Suppressor macrophage treated with lipopolysaccharide for 1 hour (primary cell): ENCODE results near the gene CD68.
A peak's percentile ranks its signal among the peaks of the same experiment; 100 is the strongest.
"Not testable (repeated sequence)": the region's sequence is repeated elsewhere in the genome, so short reads cannot be mapped to it uniquely, and the experiment has no call there.

Experiments
- DNase-seq, 3 donors: peaks; one replicate each; pipeline ENCODE4 v3.0.0-alpha.2; 2020 to 2022

Gene CD68

DNA sequence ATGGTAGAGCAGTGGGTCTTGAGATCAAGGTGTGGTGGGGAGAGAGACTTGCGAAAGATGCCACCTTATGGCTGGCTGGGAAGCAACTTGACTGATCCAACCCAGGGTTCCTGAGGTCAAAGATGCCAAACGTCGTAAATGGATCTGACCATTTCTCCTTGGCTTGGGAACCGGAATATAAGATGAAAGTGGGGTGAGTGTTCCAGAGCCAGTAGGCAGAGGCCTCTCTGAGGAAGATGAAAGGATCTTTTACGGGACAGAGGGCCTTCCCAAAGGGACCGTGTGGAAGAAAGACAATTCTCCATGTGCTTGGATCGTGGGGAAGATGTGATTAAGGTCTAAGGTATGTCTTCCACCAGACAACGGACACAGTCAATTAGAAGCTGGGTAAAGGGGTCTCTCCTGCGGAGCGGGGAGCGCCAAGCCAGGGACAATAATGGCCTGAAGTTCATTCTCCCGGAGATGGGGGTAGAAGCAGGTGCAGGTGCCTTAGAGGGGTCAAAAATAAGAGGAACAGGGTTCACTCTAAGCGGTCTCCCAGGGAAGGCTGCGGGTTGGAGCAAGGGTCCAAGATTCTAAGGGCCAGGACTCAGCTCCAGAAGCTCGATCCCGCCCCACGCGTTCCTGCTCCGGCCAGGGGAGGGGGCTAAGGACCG is 34.5 kb downstream of the CD68 start:
- DNase-seq: peak in 1 of 3 donors; percentile 11

DNA sequence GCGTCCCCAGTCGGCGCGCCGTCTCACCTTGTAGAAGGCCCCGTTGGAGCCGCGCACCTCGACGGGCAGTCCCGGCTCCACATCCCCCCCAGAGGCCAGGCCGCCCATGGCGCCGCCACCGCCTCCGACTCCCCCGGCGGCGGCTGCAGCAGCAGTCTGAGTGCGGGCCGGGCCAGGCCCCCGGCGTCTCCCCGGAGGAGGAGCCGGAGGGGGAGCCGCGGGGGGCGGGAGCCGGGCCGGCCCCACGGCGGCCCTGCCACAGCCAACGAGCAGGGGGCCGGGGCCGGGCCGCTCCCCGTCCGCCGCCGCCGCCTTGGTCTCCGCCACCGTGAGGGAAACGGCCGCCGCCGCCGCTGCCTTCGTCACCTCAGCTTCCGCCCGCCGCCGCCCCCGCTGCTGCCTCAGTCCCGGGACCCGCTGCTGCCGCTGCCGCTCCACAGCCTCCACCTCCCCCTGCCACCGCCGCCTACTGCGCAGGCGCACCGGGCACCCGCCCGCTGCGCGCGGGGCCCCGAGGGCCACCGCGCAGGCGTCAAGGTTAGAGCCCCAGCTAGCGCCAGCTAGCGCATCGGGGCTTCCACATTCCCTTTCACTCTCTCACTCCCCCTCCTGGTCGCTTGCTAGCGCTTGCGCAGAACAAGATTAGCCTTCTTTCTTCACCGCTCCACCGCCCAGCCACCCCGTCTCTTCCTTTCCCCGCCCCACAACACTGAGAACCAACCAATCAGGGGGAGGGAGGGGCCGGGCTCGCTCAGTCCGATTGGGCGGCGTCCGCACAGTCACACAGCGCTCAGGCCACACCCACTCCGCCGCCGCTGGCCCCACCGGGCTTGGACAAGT is 35.2 kb downstream of the CD68 start, which contains the start of gene FXR2:
FXR2 (minus strand) TSS at position 473 of the 840 bp plus-strand sequence; CDS start at position 108, 365 bp downstream.
- peak; percentile 99 for DNase-seq

DNA sequence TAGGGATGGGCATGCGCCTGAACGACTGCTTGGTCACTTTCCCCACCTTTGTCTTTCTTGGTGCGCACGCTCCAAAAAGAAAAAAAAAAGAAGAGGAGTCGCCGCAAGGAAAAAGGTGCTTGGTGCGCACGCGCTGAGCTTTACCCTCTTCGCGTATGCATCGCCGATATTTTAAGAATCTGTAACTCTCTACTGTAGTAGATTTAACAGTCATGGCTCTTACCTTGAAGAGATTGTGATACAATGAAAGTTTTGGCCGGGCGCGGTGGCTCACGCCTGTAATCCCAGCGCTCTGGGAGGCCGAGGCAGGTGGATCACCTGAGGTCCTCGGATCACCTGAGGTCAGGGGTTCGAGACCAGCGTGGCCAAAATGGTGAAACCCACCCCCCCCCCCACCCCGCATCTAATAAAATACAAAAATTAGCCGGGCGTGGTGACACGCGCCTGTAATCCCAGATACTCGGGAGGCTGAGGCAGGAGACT is 35.9 kb downstream of the CD68 start:
- no peak for DNase-seq

DNA sequence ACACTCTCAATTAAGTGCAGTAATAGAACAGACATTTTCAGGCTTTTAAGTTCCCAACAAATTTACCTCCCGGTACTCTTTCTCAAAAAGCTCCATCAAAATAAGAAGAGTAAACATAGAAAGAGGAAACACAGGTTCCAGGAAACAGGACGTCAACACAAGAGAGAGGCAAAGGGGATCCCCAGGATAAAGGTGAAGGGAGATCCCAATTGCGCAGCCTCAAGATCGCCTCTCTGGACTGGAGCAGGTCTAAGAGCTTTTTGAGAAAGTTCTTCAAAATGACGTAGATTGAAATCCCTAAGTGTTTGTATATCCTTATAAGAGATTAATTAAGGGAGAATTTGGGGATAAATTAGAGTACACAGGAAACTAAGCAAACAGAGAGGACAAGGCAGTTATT is 39.2 kb downstream of the CD68 start:
- DNase-seq: no peak

DNA sequence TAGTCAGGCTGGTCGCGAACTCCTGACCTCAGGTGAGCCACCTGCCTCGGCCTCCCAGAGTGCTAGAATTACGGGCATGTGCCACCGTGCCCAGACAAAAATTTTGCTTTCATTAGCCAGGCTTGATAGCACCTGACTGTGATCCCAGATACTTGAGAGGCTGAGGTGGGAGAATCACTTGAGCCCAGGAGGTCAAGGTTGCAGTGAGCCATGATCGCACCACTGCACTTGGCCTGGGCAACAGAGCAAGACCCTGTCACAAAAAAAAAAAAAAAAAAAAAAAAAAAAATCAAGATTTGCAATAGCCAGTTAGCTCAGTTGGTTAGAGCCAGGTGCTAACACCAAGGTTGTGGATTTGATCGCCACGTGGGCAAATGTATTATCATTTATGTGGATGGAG is 41.4 kb downstream of the CD68 start:
- no peak for DNase-seq

DNA sequence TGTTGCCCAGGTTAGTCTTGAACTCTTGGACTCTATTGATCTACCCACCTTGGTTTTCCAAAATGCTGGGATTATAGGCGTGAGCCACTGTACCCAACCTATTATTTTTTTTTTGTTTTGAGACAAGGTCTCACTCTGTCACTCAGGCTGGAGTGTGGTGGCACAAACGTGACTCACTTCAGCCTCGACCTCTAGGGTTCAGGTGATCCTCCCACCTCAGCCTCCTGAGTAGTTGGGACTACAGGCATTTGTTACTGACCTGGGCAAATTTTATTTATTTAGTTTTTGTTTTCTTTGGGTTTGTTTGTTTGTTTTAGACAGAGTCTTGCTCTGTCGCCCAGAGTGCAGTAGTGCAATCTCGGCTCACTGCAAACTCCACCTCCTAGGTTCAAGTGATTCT is 44.2 kb downstream of the CD68 start:
- DNase-seq: no peak

DNA sequence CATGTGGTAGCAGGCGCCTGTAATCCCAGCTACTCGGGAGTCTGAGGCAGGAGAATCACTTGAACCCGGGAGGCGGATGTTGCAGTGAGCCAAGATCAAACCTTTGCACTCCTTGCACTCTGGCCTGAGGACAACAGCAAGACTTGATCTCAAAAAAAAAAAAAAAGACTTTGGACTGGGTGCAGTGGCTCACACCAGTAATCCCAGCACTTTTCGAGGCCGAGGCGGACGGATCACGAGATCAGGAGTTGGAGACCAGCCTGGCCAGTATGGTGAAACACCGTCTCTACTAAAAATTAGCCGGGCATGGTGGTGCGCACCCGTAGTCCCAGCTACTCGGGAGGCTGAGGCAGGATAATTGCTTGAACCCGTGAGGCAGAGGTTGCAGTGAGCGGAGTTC is 46.3 kb downstream of the CD68 start:
- DNase-seq: not testable (repeated sequence)

DNA sequence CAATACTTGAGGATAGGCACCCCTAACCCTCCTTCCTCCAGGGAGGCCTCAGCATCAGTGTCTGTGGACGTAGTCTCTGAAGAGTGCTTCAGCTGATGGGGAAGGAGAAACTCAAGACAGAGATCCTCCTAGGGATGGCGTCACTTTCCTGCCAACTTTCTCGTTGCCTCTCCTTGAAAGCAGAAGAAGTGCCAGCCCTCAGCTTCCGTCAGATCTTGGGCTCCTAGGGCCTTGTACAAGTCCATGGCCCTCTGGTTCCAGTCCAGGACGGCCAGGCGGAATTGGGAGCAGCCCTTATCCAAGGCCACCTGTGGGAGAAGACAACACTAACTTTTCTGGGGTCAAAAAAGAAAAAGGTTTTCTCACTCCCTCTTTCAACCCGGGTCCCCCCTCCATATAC is 46.9 kb downstream of the CD68 start:
- DNase-seq: peak; percentile 80 to 85 (median 85)

DNA sequence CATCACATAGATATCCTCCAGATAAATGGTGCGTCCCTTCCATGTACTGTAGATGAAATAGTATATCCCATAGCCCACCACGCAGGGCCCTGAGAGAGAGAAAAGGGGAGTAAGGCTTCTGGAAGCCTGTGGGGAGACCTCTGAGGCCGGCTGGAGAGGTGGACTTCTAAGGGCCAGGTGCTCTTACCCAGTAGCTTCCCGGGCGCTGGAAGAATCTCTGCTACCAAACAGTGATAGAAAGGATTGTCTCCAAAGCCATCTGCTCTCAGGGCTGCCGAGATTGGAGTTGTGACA is 47.5 kb downstream of the CD68 start:
- no peak for DNase-seq

DNA sequence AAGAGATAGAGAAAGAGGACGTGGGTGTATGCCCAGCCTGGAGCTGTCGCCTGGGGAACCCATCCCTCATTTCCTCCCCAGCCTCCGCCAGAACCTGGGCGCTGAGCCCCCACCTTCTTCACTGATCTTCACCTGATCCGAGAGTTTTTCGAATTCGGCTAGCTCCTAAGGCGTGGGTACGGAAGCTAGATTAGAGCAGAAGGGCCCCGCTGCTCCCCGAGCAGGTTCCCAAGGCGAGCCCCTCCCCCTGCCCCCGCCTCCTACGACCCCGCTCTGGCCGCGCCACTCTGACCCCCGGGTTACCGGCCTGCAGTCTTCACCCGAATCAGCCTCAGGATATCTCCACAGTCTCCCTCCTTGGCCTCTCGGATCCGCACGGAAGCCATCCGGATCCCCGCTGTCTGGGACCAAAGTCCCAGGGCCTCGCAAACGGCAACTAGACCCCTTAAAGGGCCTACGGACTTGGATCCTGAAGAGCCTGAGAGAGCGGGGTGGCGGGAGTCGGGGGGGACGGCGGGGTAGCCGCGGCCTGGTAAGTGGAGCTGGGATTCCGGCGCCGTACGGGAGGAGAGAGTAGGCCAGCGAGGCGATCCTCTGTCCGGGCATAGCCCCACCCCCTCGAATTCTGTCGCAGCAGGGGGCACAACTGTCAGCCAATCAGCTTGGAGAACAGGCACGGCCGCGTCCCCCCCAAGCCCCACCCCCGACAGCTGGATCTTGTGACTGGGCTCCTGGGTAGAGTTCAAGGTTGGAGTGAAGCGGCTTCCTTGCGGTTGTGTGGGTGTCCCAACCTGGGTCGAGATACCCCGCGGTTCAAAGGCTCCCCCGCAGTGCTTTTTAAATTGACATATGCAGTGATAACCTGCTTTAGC is 48.0 kb downstream of the CD68 start, which contains the start of gene SAT2:
SAT2 (minus strand) TSS at position 572 of the 872 bp plus-strand sequence; CDS start at position 386, 186 bp downstream.
- peak; percentile 90 to 95 (median 93) for DNase-seq

DNA sequence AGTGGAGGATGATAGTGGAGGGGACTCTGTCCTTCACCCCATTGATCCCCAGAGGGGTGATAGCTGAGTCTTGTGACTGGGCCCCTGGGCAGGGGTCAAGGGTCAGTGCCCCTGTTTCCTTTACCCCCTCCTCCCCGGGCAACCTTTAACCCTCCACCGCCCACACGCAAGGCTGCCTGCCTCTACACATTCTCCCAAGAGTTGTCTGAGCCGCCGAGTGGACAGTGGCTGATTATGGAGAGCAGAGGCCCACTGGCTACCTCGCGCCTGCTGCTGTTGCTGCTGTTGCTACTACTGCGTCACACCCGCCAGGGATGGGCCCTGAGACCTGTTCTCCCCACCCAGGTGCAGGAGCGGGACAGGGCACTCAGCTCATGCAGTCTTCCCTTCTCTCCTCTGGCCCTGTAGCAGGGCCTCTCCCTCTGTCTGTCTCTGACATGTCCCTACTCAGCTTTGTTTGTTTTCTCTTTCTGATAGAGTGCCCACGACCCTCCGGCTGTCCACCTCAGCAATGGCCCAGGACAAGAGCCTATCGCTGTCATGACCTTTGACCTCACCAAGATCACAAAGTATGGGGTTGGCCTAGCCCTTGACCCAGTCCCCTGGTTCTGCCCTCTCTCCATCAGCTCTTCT is 50.6 kb downstream of the CD68 start, which contains the start of gene SHBG:
SHBG (plus strand) TSS at position 197 of the 633 bp plus-strand sequence; CDS start at position 235, 38 bp downstream.
- DNase-seq: no peak
